K562 (cell line): ENCODE data around the gene IL15RA. TPM values are rescaled to one million over a fixed set of nuclear protein-coding genes. Genes with fewer than 3 reads are reported as not detected.

Source experiments
- ATAC-seq: fragments of 200-7000 bp; cut with Tn5 transposase; 3 replicates; pipeline ENCODE4 v1.9.1; 2020; ENCODE audit warnings: moderate library complexity
- BruUV-seq: library from RNA; stranded (reverse); fragments of 400-500 nt; replicated peaks from 2 replicates; lab custom pipeline; 2021; lab: Mats Ljungman, UMichigan
- CTCF ChIA-PET: fragments of 300-600 bp; formaldehyde crosslinking; extraction: SDS; loops from one replicate; lab custom pipeline; 2021; ENCODE audit warnings: low intra/inter-chr PET ratio; lab: Yijun Ruan, JAX
- POLR2A ChIA-PET: fragments of 300-600, 350-650 bp; sonication (Branson Sonifier 250); formaldehyde crosslinking; extraction: SDS; loops from one replicate; lab custom pipeline; 2021; ENCODE audit warnings: antibody characterized with exemption, inconsistent platforms; lab: Yijun Ruan, JAX
- DNase-seq, 4 experiments: peaks; one replicate each; pipeline versions ENCODE4 v3.0.0 to v3.0.0-alpha.2; 2011 to 2018; ENCODE audit warnings: low spot score in 3 of 4, mixed read lengths in 3 of 4; ENCODE audit errors: extremely low read depth in 1 of 4
- FAIRE-seq: peaks from 2 replicates; lab custom pipeline; 2011; peaks lifted over from hg19 to GRCh38; lab: Jason Lieb, UNC
- H2AFZ ChIP-seq: 2 replicates; pipeline ENCODE4 v1.6.0; 2011; ENCODE audit warnings: low read depth, low read length, control low read depth, inconsistent platforms
- H3K27ac ChIP-seq: fragments of 200-600 bp; 3 replicates; pipeline ENCODE4 v1.8.0; 2011; ENCODE audit warnings: low read depth, mild to moderate bottlenecking, control low read depth, inconsistent platforms, low read length, moderate library complexity, mixed read lengths; ENCODE audit errors: extremely low read depth
- H3K27me3 ChIP-seq, 2 experiments: fragments of 300-600 bp in 1 of 2; 2 replicates in 1 of 2; 3 replicates in 1 of 2; pipeline versions ENCODE4 v1.6.0 to v1.8.0; 2011; ENCODE audit warnings: inconsistent platforms in 2 of 2, low read length in 2 of 2, mild to moderate bottlenecking in 1 of 2, mixed read lengths in 1 of 2, moderate library complexity in 1 of 2; ENCODE audit not compliant: control insufficient read depth in 2 of 2, insufficient read depth in 2 of 2
- H3K36me3 ChIP-seq: fragments of 300-600 bp; 3 replicates; pipeline ENCODE4 v1.8.0; 2011; ENCODE audit warnings: mild to moderate bottlenecking, low read length, inconsistent platforms; ENCODE audit not compliant: control insufficient read depth, insufficient read depth
- H3K4me1 ChIP-seq, 2 experiments: fragments of 200-600 bp in 1 of 2; replicated peaks in 1 of 2; 2 replicates in 1 of 2; 3 replicates in 1 of 2; pipeline versions ENCODE4 v1.5.1 to v1.8.0; 2011; ENCODE audit warnings: inconsistent platforms in 2 of 2, low read length in 2 of 2, mild to moderate bottlenecking in 1 of 2, mixed read lengths in 1 of 2, moderate library complexity in 1 of 2; ENCODE audit not compliant: control insufficient read depth in 2 of 2, insufficient read depth in 2 of 2
- H3K4me2 ChIP-seq: 2 replicates; pipeline ENCODE4 v1.6.1; 2011; ENCODE audit warnings: low read length, control low read depth, inconsistent platforms, mixed read lengths; ENCODE audit not compliant: insufficient read depth
- H3K4me3 ChIP-seq: fragments of 200-600 bp; sonication (generic), shearing (Covaris generic); 2 replicates; pipeline ENCODE4 v1.5.1; 2016; ENCODE audit warnings: control low read depth, inconsistent platforms
- H3K79me2 ChIP-seq: fragments of 200-600 bp; 3 replicates; pipeline ENCODE4 v1.8.0; 2011; ENCODE audit warnings: low read length, inconsistent platforms; ENCODE audit not compliant: control insufficient read depth, insufficient read depth
- H3K9ac ChIP-seq, 2 experiments: 2 replicates each; pipeline versions ENCODE4 v1.6.0 to v1.6.1; 2011; ENCODE audit warnings: low read depth in 2 of 2, low read length in 2 of 2, control low read depth in 1 of 2, inconsistent platforms in 1 of 2, mild to moderate bottlenecking in 1 of 2, mixed read lengths in 1 of 2; ENCODE audit not compliant: insufficient read depth in 1 of 2
- H3K9me1 ChIP-seq: one replicate; pipeline ENCODE4 v1.6.0; 2011; ENCODE audit warnings: inconsistent platforms, mild to moderate bottlenecking, low read length, moderate library complexity; ENCODE audit not compliant: control insufficient read depth, insufficient read depth
- H3K9me3 ChIP-seq: replicated peaks from 2 replicates; pipeline ENCODE4 v1.5.1; 2011; ENCODE audit warnings: low read depth, low read length, inconsistent platforms; ENCODE audit not compliant: control insufficient read depth, insufficient read depth
- H4K20me1 ChIP-seq: replicated peaks from 2 replicates; pipeline ENCODE4 v1.6.1; 2011; ENCODE audit warnings: low read length, inconsistent platforms, mixed read lengths; ENCODE audit not compliant: control insufficient read depth, insufficient read depth
- CBFA2T3 ChIP-seq: fragments of 450-650 bp; IDR thresholded peaks from 2 replicates; pipeline ENCODE4 v1.6.1; 2017
- ELF4 ChIP-seq: fragments of 450-650 bp; formaldehyde crosslinking; IDR thresholded peaks from 2 replicates; pipeline ENCODE4 v1.4.0; 2022; ENCODE audit warnings: missing genetic modification characterization
- KAT7 ChIP-seq: sonication (generic); formaldehyde crosslinking; IDR thresholded peaks from 2 replicates; pipeline ENCODE4 v1.8.0; 2022; ENCODE audit warnings: missing genetic modification reagents, mild to moderate bottlenecking, borderline replicate concordance
- POLR3A ChIP-seq: IDR thresholded peaks from 2 replicates; pipeline ENCODE4 v1.6.1; 2011; ENCODE audit warnings: borderline replicate concordance, mild to moderate bottlenecking, moderate library complexity; ENCODE audit not compliant: insufficient read length, insufficient read depth; ENCODE audit errors: extremely low read depth
- ZNF184 ChIP-seq: sonication (generic); formaldehyde crosslinking; IDR thresholded peaks from 2 replicates; pipeline ENCODE4 v1.5.0; 2020; ENCODE audit warnings: missing genetic modification reagents
- WGBS: fragments of 100-300 bp; shearing (Covaris generic); methylation state at CpG from one replicate; pipeline ENCODE4 v1.1.6; 2016; ENCODE audit warnings: low coverage, mixed read lengths; ENCODE audit not compliant: insufficient coverage; ENCODE audit errors: missing lambda C conversion rate; 5-methylcytosine and 5-hydroxymethylcytosine counted together
- in situ Hi-C: fragments of 300-500 bp; cut with MboI; formaldehyde crosslinking; loops from 4 replicates; pipeline ENCODE4 v1.15.0; 2018; ENCODE audit warnings: inconsistent platforms, mixed read lengths
- intact Hi-C: fragments of 100-400 bp; cut with micrococcal nuclease; formaldehyde crosslinking; loops from 2 replicates; pipeline ENCODE4 v1.14.2; 2022
- polyA plus RNA-seq, 8 experiments: library from polyadenylated mRNA; depleted of rRNA in 4 of 8; stranded (reverse) in 5 of 8; unstranded in 3 of 8; fragments of >200 nt; fragmentation: Nextera tagmentation in 2 of 8; fragmentation: Illumina TruSeq in 1 of 8; extraction: Ambion mirVana in 2 of 8; extraction: Trizol in 1 of 8; gene quantifications; 2 replicates each; pipeline versions ENCODE4 v1.2.1 to v1.2.3, GENCODE V29; 2011 to 2014; ENCODE audit warnings: inconsistent platforms in 1 of 8, missing spikeins in 1 of 8
- total RNA-seq, 7 experiments: library from RNA; depleted of rRNA in 6 of 7; stranded (reverse); fragments of >200 nt in 6 of 7; fragmentation: Illumina TruSeq in 2 of 7; extraction: Trizol in 2 of 7; gene quantifications; 2 replicates each; pipeline versions ENCODE4 v1.2.1 to v1.2.3, GENCODE V29; 2011 to 2021; ENCODE audit warnings: low replicate concordance in 1 of 7
- TF ChIP-seq, protein P1 (sequence below): sonication (generic); IDR thresholded peaks from 2 replicates; pipeline ENCODE4 v1.6.1; 2016

IL15RA gene
- total and polyA plus RNA-seq, 9 of the 15 experiments (the other 6 are each of a cell fraction or from before 2014, with no cell fraction given) = 1.2 to 11.7 (median 8.0) TPM

DNA sequence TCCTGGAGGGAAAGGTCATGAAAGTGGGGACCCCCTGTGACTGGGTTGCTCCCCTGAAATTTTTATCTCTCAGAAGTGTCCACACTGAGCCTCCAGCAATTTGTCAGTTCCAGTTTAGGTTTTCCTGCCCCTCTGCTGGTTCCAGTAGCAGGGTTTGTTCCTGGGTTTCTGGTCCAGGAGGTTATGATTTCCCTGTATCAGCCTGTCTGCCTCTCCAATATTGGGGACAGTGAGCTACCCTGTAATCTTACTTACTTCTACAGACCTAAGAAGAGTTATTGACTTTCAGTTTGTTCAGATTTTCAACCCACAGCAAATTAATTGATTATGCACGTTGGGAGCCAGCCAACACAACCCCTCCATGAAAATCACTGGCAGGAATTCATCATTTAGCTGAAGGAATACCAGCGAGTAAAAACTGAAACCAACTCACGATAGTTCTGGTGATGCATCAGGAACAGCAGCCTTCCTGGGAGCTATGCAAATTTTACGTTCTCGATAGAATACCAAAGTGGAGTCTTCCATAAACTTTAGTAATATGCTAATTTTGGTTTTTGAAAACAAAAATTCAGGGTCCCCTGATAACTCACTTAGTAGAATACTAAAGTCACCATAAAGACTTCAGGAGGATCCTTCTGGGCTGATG, 31.3 kb upstream of the IL15RA start:
- Histone ChIP-seq H3K4me2 (no peak overlapping the region), H3K4me1 (no peaks in the 10 kb centered on the region; a peak in 3 of 5 replicates), H2AFZ (no peak overlapping the region), H3K79me2 (no peaks in the 10 kb centered on the region), H4K20me1 (no peaks in the 10 kb centered on the region), H3K9me3 (no peaks in the 10 kb centered on the region), H3K27ac (no peak overlapping the region), H3K27me3 (peaks cover 5 to 9% of the 10 kb centered on the region in 2 experiments; a peak in 3 of 5 replicates), H3K4me3 (no peak overlapping the region), H3K9ac (no peak overlapping the region), H3K9me1 (no peaks in the 10 kb centered on the region), H3K36me3 (no peaks in the 10 kb centered on the region)
- no peak for TF ChIP-seq KAT7 (CRISPR knock-in tag)
- TF ChIP-seq CBFA2T3 = no peak
- TF ChIP-seq, protein P1, sequence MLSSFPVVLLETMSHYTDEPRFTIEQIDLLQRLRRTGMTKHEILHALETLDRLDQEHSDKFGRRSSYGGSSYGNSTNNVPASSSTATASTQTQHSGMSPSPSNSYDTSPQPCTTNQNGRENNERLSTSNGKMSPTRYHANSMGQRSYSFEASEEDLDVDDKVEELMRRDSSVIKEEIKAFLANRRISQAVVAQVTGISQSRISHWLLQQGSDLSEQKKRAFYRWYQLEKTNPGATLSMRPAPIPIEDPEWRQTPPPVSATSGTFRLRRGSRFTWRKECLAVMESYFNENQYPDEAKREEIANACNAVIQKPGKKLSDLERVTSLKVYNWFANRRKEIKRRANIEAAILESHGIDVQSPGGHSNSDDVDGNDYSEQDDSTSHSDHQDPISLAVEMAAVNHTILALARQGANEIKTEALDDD = no peak
- TF ChIP-seq ELF4 (CRISPR knock-in tag) = no peak
- no peak for TF ChIP-seq POLR3A
- no peak for TF ChIP-seq ZNF184 (CRISPR knock-in tag)
- ChIA-PET CTCF (no interaction called here), POLR2A (no interaction called here)
- intact Hi-C loops (no loop called here), in situ Hi-C loops (no loop called here)
- DNase-seq (no peak), FAIRE-seq (no peak), ATAC-seq (no peak)
- 19% methylated on average over 5 of the region's 5 CpGs for WGBS
- BruUV-seq = no TSS peak
